ENCODE measurements around the gene DCC.
"Not testable (repeated sequence)": the region's sequence is repeated elsewhere in the genome, so short reads cannot be mapped to it uniquely, and the experiment has no call there.

DCC gene

GRCh38 chr18:53503914-53504441 lies 1164.0 kb downstream of the DCC start:
- H3K36me3 ChIP-seq (ENCODE audit: insufficient read depth, low read length) = no peaks in the 10 kb centered on the region
- DNase-seq (ENCODE audit: low read depth, low spot score) = no peak
- H3K9ac ChIP-seq (ENCODE audit: insufficient read length) = no peak overlapping the region
- TF ChIP-seq FOXP2 (optimal IDR thresholded peaks at IDR 0.05; ENCODE audit: control extremely low read depth, extremely low read length, insufficient read depth) (no peak), POLR2AphosphoS5 (IDR thresholded peaks at IDR 0.05; ENCODE audit: borderline replicate concordance, low read depth, low read length) (no peak), EZH2 (IDR thresholded peaks at IDR 0.05) (no peak)
- H3K4me3 ChIP-seq = no peak overlapping the region
- H3K9me3 ChIP-seq (ENCODE audit: low read depth, low read length) = no peaks in the 10 kb centered on the region
- H3K27ac ChIP-seq = no peak overlapping the region

GRCh38 chr18:53508529-53508928 lies 1168.5 kb downstream of the DCC start:
- TF ChIP-seq POLR2AphosphoS5 (IDR thresholded peaks at IDR 0.05; ENCODE audit: borderline replicate concordance, low read depth, low read length) = no peak
- no peak for TF ChIP-seq EZH2 (IDR thresholded peaks at IDR 0.05)
- no peak for TF ChIP-seq FOXP2 (optimal IDR thresholded peaks at IDR 0.05; ENCODE audit: control extremely low read depth, extremely low read length, insufficient read depth)
- H3K9me3 ChIP-seq (ENCODE audit: low read depth, low read length) = no peaks in the 10 kb centered on the region
- H3K9ac ChIP-seq (ENCODE audit: insufficient read length) = no peak overlapping the region
- H3K36me3 ChIP-seq (ENCODE audit: insufficient read depth, low read length) = no peaks in the 10 kb centered on the region
- no peak for DNase-seq (ENCODE audit: low read depth, low spot score)
- H3K4me3 ChIP-seq = no peak overlapping the region
- H3K27ac ChIP-seq = no peak overlapping the region

- Histone ChIP-seq H3K9me3 (ENCODE audit: low read depth, low read length) (no peaks in the 10 kb centered on the region), H3K36me3 (ENCODE audit: insufficient read depth, low read length) (no peaks in the 10 kb centered on the region), H3K4me3 (no peak overlapping the region), H3K27ac (no peak overlapping the region), H3K9ac (ENCODE audit: insufficient read length) (no peak overlapping the region)
- DNase-seq (ENCODE audit: low read depth, low spot score) = no peak
- no peak for TF ChIP-seq POLR2AphosphoS5 (IDR thresholded peaks at IDR 0.05; ENCODE audit: borderline replicate concordance, low read depth, low read length)
- no peak for TF ChIP-seq EZH2 (IDR thresholded peaks at IDR 0.05)
- TF ChIP-seq FOXP2 (optimal IDR thresholded peaks at IDR 0.05; ENCODE audit: control extremely low read depth, extremely low read length, insufficient read depth) = no peak
Observed at GRCh38 chr18:53509886-53510285, 1169.9 kb downstream of the DCC start.

GRCh38 chr18:53511725-53512124 lies 1171.7 kb downstream of the DCC start:
- not testable (repeated sequence) for DNase-seq (ENCODE audit: low read depth, low spot score); H3K4me3 ChIP-seq; H3K9ac ChIP-seq (ENCODE audit: insufficient read length); H3K27ac ChIP-seq; H3K9me3 ChIP-seq (ENCODE audit: low read depth, low read length); H3K36me3 ChIP-seq (ENCODE audit: insufficient read depth, low read length)

- Histone ChIP-seq H3K27ac (no peak overlapping the region), H3K36me3 (ENCODE audit: insufficient read depth, low read length) (no peaks in the 10 kb centered on the region), H3K9ac (ENCODE audit: insufficient read length) (no peak overlapping the region), H3K4me3 (no peak overlapping the region), H3K9me3 (ENCODE audit: low read depth, low read length) (no peaks in the 10 kb centered on the region)
- TF ChIP-seq EZH2 (IDR thresholded peaks at IDR 0.05) = no peak
- TF ChIP-seq POLR2AphosphoS5 (IDR thresholded peaks at IDR 0.05; ENCODE audit: borderline replicate concordance, low read depth, low read length) = no peak
- TF ChIP-seq FOXP2 (optimal IDR thresholded peaks at IDR 0.05; ENCODE audit: control extremely low read depth, extremely low read length, insufficient read depth) = no peak
- DNase-seq (ENCODE audit: low read depth, low spot score) = no peak
Observed at GRCh38 chr18:53521068-53521467, 1181.1 kb downstream of the DCC start.

GRCh38 chr18:53526101-53526870 lies 1186.3 kb downstream of the DCC start:
- no peak for TF ChIP-seq POLR2AphosphoS5 (IDR thresholded peaks at IDR 0.05; ENCODE audit: borderline replicate concordance, low read depth, low read length)
- TF ChIP-seq FOXP2 (optimal IDR thresholded peaks at IDR 0.05; ENCODE audit: control extremely low read depth, extremely low read length, insufficient read depth) = no peak
- no peak for TF ChIP-seq EZH2 (IDR thresholded peaks at IDR 0.05)
- DNase-seq (ENCODE audit: low read depth, low spot score) = no peak

GRCh38 chr18:53527365-53527764 lies 1187.4 kb downstream of the DCC start:
- H3K4me3 ChIP-seq = no peak overlapping the region
- no peak overlapping the region for H3K9ac ChIP-seq (ENCODE audit: insufficient read length)
- no peak overlapping the region for H3K27ac ChIP-seq
- no peaks in the 10 kb centered on the region for H3K9me3 ChIP-seq (ENCODE audit: low read depth, low read length)
- no peak for TF ChIP-seq POLR2AphosphoS5 (IDR thresholded peaks at IDR 0.05; ENCODE audit: borderline replicate concordance, low read depth, low read length)
- no peak for TF ChIP-seq EZH2 (IDR thresholded peaks at IDR 0.05)
- TF ChIP-seq FOXP2 (optimal IDR thresholded peaks at IDR 0.05; ENCODE audit: control extremely low read depth, extremely low read length, insufficient read depth) = no peak
- no peaks in the 10 kb centered on the region for H3K36me3 ChIP-seq (ENCODE audit: insufficient read depth, low read length)
- DNase-seq (ENCODE audit: low read depth, low spot score) = no peak

More at GRCh38 chr18:53526101-53526870, 1186.3 kb downstream of the DCC start:
- Histone ChIP-seq H3K4me3 (no peak overlapping the region), H3K36me3 (ENCODE audit: insufficient read depth, low read length) (no peaks in the 10 kb centered on the region), H3K27ac (no peak overlapping the region), H3K9ac (ENCODE audit: insufficient read length) (no peak overlapping the region), H3K9me3 (ENCODE audit: low read depth, low read length) (no peaks in the 10 kb centered on the region)

- no peak overlapping the region for H3K27ac ChIP-seq
- TF ChIP-seq EZH2 (IDR thresholded peaks at IDR 0.05) = no peak
- no peak for TF ChIP-seq FOXP2 (optimal IDR thresholded peaks at IDR 0.05; ENCODE audit: control extremely low read depth, extremely low read length, insufficient read depth)
- no peak for TF ChIP-seq POLR2AphosphoS5 (IDR thresholded peaks at IDR 0.05; ENCODE audit: borderline replicate concordance, low read depth, low read length)
- H3K9ac ChIP-seq (ENCODE audit: insufficient read length) = no peak overlapping the region
- H3K36me3 ChIP-seq (ENCODE audit: insufficient read depth, low read length) = no peaks in the 10 kb centered on the region
- no peak for DNase-seq (ENCODE audit: low read depth, low spot score)
- no peak overlapping the region for H3K4me3 ChIP-seq
- H3K9me3 ChIP-seq (ENCODE audit: low read depth, low read length) = no peaks in the 10 kb centered on the region
Observed at GRCh38 chr18:53531187-53531586, 1191.2 kb downstream of the DCC start.

- DNase-seq (ENCODE audit: low read depth, low spot score) = no peak
- Histone ChIP-seq H3K9me3 (ENCODE audit: low read depth, low read length) (no peaks in the 10 kb centered on the region), H3K27ac (no peak overlapping the region), H3K9ac (ENCODE audit: insufficient read length) (no peak overlapping the region), H3K4me3 (no peak overlapping the region), H3K36me3 (ENCODE audit: insufficient read depth, low read length) (no peaks in the 10 kb centered on the region)
- TF ChIP-seq FOXP2 (optimal IDR thresholded peaks at IDR 0.05; ENCODE audit: control extremely low read depth, extremely low read length, insufficient read depth) (no peak), POLR2AphosphoS5 (IDR thresholded peaks at IDR 0.05; ENCODE audit: borderline replicate concordance, low read depth, low read length) (no peak), EZH2 (IDR thresholded peaks at IDR 0.05) (no peak)
Observed at GRCh38 chr18:53531896-53532295, 1191.9 kb downstream of the DCC start.

All from SK-N-MC (cell line).